Prostate gland (tissue), 2 donors: ENCODE results near the gene FAF2.

Experiments
- CTCF ChIP-seq, 4 experiments: fragments of 200-600 bp in 2 of 4; fragments of 450-650 bp in 2 of 4; sonication (generic) in 2 of 4; IDR thresholded peaks; 1 replicate in 3 of 4; 2 replicates in 1 of 4; pipeline ENCODE4 v1.5.1; 2016 to 2019; ENCODE audit warnings: antibody characterized with exemption in 4 of 4, mild to moderate bottlenecking in 2 of 4, moderate library complexity in 2 of 4
- POLR2A ChIP-seq: fragments of 450-650 bp; IDR thresholded peaks from one replicate; pipeline ENCODE4 v1.6.1; 2016; ENCODE audit warnings: antibody characterized with exemption, mild to moderate bottlenecking

- no peak for TF ChIP-seq CTCF (IDR thresholded peaks at IDR 0.05)
- TF ChIP-seq POLR2A: no peak
Observed at GRCh38 chr5:176530983-176531901, 83.1 kb downstream of the FAF2 start.
